GM18505 (cell line): Measurements from ENCODE around the gene DTNB.
A peak's percentile ranks its signal among the peaks of the same experiment; 100 is the strongest.
"Not testable (repeated sequence)": the region's sequence is repeated elsewhere in the genome, so short reads cannot be mapped to it uniquely, and the experiment has no call there.

ENCODE experiments used
- ATAC-seq: cut with Tn5 transposase; IDR thresholded peaks from one replicate; pipeline ENCODE4 v1.9.1; 2021; ENCODE audit not compliant: unreplicated experiment
- POLR2A ChIP-seq: IDR thresholded peaks from 4 replicates; pipeline ENCODE4 v1.6.1; 2011; ENCODE audit warnings: borderline replicate concordance; ENCODE audit not compliant: insufficient read depth, insufficient read length; ENCODE audit errors: extremely low read depth

The DTNB gene

DNA sequence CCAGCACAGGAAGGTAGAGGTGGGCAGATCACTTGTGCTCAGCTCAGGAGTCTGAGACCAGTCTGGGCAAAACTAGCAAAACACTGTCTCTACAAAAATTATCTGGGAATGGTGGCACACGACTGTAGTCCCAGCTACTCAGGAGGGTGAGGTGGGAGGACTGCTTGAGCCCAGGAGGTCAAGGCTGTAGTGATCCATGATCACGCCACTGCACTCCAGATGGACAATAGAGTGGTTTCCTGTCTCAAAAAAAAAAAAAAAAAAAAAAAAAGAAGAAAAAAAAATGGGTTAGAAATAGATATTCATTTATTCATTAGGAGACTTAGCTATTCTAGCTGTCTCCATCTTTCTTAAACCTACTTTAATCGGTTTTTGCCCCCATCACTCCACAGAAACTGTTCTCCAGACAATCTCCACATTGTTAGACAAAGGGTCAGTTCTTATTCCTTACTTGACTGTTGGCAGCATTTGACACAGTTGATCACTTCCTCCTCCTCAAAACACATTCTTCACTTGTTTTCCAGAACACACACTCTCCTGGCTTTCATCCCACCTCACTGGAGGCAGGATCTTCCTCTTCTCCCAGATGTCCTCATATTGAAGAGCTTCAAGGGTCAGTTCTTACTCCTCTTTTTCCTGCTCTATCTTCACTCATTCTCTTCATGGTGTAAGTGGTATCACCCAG is 103.1 kb downstream of the DTNB start:
- no peak for TF ChIP-seq POLR2A

DNA sequence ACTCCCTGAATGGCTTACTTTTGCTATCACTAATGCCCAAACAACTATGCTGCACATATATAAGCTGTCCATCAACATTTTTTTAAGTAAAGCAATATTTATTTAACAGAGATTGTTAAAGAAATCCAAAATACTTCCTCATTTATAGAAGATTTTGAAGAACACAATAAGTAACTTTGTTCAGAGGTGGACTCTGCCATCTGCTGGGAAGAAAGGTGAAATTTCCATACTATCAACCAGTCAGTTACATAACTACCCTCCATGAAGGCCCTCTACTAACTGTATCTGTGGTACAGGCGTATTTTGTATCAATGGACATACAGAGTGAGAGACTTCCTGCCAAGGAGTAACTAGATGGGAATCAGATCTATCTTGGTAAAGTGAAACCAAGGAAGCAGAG is 106.0 kb downstream of the DTNB start:
- no peak for TF ChIP-seq POLR2A
- no peak for ATAC-seq

More for the DNA sequence above, 103.1 kb downstream of the DTNB start:
- ATAC-seq: no peak

- peak; percentile 64 for ATAC-seq
Measured at GRCh38 chr2:25566694-25567093, 106.7 kb downstream of the DTNB start.

DNA sequence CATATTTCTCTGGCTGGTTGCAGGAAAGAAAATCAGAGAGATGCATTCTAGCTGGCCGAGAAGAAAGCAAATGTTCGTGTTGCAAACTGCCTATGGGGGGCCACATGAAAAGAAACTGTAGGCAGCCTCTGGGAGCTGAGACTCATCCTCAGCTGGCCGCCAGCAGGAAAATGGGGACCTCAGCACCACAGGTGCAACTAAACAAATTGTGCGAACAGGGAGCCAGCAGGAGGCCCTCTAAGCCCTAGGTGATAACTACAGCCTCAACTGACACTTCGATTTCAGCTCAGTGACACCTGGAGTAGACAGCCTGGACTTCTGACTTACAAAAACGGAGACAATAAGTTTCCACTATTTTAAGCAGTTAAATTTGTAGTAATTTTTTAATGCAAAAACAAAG is 107.3 kb downstream of the DTNB start:
- TF ChIP-seq POLR2A: no peak

More at GRCh38 chr2:25566694-25567093, 106.7 kb downstream of the DTNB start:
- peak; percentile 43 for TF ChIP-seq POLR2A

DNA sequence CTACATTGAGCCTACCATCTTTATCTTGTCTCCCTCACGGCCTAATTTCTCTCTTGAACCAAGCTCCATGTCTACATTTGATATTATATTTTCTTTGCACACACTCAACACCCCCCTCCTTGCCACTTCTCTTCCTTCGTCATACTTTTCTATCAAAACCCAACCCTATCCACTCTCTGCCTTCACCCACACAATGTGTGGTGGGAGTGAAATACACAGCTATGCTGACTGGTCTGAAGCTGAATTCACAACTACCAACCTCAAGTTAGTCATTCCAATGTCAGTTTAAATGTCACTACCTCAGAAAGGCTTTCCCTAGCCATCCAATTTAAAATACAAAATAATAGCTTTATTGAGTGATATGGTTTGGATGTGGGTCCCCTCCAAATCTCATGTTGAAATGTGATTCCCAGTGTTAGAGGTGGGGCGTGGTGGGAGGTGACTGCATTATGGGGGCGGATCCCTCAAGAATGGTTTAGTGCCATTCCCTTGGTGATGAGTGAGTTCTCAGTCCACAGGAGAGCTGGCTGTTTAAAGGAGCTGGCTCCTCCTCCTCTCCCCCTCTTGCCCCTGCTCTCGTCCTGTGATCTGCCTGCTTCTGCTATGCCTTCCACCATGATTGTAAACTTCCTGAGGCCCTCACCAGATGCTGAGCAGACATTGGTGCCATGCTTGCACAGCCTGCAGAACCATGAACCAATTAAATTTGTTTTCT is 112.1 kb downstream of the DTNB start:
- no peak for ATAC-seq
- no peak for TF ChIP-seq POLR2A

More for the DNA sequence above, 107.3 kb downstream of the DTNB start:
- ATAC-seq: no peak

DNA sequence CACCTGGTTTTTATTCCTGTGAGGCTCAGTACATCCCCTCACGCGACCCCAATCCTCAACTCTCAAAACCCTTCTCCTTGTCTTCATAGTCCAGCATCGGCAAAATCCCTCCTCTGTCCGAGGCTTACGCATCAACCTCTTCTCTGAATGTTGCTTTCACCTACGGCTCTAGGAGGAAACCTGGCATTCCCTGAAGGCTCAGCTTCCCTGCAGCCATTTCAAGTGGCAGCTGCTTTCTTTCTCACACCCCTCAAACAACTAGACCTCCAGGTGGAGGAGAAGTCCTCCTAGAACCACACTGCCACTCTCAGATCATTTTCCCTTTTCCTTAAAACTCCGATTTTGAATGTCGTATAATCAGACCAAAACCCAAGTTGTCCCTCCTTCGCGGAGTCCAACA is 114.2 kb downstream of the DTNB start:
- no peak for ATAC-seq
- no peak for TF ChIP-seq POLR2A

DNA sequence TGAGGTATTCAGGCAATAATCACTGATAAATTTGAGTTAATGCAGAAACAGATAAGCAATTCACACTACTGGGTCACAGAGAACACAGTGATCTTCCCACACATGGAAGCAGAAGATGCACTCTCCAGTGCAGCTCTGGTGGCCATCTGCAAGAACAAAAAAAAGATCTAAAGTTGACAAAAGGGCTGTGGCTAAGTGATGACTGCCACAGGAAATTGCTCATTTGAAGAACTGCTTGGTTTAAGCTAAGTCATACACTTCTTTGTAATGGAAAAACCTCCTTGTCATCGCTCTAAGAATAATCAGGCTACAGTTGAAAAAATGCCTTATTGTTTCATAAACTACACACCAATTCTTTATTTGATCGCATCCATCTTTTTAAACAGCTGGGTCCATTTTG is 115.1 kb downstream of the DTNB start:
- ATAC-seq: no peak
- peak; percentile 32 for TF ChIP-seq POLR2A

DNA sequence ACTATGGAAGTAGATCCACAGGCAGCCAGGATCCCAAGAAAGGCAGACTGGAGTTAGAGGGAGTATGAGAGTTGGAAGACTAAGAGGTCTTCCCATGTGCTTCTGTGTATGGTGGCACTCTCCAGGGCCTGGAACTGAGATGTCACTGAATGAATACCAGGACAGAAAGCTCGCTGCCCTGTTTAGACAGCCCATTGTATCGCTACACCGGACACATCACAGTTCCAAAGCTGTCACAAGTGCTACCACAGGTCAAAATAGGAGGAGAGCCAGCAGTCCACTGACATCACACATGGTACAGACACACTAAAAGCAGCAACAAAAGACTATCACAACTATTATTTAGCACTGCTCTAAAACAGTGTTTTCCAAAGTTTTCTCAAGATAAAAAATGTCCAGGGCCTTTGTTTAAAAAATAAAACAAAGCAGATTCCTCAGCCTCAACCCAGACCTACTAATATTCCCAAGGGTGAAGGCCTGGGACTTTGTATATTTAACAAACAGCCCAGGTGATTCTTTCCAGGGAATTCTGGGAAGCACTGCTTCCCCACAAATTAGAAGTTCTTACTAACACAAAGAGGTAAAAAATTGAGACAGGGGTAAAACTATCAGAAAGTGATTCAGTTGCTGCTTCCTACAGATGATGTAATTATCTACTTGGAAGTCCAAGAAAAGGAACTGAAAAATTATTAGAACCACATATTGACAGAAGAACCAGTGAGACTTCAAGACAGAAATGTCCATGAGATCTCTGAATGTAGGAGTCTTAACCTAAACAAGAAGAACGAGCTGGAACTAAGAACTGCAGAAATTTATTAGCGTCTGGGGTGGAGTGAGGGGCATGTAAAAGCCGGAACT is 116.0 kb downstream of the DTNB start:
- no peak for TF ChIP-seq POLR2A
- ATAC-seq: no peak

- no peak for TF ChIP-seq POLR2A
- no peak for ATAC-seq
Measured at GRCh38 chr2:25552318-25552717, 121.1 kb downstream of the DTNB start.

DNA sequence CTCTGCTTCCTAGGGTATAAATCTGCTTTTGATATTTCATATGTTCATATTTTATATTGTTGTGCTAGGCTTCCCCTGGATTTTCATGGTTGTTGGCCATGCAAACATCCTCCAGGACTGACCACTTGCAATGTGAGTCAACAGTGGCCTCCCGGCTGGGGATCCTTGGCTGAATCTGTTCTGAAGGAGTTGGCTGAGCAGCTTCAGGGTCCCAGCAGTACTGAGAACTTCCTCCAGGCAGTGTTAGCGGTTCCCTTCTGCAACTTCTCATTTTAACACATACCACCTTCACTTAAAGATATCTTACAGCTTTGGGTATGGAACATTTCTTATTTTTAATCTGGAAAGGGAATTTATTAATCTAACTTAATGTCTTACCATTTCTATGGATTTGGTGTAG is 122.1 kb downstream of the DTNB start:
- no peak for TF ChIP-seq POLR2A
- no peak for ATAC-seq

DNA sequence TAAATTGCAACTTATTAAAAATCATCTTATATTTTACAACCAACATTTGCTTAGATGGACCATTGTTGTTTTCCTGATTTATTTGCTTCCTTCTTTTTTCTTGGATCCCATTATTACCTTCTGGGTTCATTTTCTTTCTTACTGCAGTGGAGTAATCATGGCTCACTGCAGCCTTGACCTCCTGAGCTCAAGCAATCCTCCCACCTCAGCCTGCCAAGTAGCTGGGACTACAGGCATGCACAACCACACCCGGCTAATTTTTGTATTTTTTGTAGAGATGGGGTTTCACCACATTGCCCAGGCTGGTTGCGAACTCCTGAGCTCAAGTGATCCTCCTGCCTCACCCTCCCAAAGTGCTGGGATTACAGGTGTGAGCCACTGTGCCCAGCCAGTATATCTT is 123.8 kb downstream of the DTNB start:
- not testable (repeated sequence) for ATAC-seq

GRCh38 chr2:25548601-25549000 is 124.8 kb downstream of the DTNB start:
- ATAC-seq: no peak
- no peak for TF ChIP-seq POLR2A

- no peak for ATAC-seq
- no peak for TF ChIP-seq POLR2A
Measured at GRCh38 chr2:25546852-25547251, 126.5 kb downstream of the DTNB start.
